ENCODE measurements around the gene HK3.

HK3 gene

DNA sequence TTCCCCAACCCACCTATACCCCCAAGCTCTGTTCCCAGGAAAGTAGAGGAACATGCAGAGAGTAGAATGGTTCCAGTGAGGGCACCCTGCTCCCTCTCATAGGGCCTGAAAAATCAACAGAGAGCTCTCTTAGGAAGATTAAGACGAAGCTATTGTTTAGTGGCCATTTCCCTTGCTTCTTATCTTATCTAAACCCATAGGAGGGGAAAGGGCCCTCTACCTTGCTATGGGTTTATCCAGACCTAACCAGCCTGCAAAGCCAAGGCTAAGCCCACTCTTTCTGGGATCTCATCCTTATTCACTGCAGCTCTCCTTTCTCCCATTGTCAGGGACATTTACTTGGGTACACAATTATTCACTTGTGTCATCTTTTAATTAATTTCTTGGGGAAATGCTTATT, 39.3 kb upstream of the HK3 start:
- TF ChIP-seq, protein P1, sequence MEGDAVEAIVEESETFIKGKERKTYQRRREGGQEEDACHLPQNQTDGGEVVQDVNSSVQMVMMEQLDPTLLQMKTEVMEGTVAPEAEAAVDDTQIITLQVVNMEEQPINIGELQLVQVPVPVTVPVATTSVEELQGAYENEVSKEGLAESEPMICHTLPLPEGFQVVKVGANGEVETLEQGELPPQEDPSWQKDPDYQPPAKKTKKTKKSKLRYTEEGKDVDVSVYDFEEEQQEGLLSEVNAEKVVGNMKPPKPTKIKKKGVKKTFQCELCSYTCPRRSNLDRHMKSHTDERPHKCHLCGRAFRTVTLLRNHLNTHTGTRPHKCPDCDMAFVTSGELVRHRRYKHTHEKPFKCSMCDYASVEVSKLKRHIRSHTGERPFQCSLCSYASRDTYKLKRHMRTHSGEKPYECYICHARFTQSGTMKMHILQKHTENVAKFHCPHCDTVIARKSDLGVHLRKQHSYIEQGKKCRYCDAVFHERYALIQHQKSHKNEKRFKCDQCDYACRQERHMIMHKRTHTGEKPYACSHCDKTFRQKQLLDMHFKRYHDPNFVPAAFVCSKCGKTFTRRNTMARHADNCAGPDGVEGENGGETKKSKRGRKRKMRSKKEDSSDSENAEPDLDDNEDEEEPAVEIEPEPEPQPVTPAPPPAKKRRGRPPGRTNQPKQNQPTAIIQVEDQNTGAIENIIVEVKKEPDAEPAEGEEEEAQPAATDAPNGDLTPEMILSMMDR (conservative IDR thresholded peaks at IDR 0.05; ENCODE audit: low read length): no peak
- no peak for DNase-seq (ENCODE audit: low read depth)
- H3K4me3 ChIP-seq (ENCODE audit: low read length): no peak overlapping the region

DNA sequence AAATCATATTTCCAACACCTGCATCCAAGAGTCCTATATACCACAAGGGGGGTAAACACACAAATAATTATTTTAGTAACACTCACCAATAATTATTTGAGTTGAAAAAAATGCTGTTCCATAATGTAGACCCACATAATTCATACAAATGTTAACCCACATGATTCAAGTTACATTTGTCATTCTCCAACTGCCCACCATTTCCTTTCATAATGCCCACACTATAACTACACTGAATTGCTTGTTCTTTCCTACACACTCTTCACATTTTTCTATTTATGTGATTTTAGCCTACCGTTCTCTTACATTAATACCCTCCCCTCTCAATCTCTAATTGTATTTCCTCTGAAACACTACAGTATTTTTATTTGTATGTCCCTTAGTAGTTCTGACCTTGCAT, 35.9 kb upstream of the HK3 start:
- H3K4me3 ChIP-seq (ENCODE audit: low read length): no peak overlapping the region
- TF ChIP-seq, protein P1 (conservative IDR thresholded peaks at IDR 0.05; ENCODE audit: low read length): no peak
- DNase-seq (ENCODE audit: low read depth): no peak

DNA sequence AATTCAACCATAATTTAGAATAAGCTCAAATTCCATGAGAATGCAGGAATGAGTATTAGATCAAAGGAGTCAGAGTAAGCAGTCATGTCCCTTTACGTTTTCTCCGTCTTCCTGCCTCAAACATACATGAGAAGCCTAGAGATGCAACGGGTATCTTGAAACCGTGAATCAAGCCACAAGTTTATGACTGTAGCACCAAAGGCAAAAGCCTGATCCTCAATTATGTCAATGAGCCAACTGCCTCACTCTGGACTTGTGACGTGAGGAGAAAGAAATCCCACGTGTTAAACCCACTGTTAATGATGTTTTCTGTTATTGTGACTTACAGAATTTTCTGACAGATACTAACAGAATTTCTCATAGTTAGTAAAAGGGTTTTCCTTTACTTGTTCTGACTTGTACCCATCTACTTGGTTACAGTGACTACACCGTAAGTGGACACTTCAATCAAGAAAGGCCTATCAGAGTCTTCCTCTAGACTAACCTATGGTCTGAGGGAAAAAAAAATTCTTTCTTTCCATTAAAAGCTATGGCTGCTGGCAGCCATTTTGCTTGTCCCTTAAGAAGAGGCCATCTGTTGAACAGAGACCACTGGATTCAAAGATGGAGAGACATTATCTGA, 35.3 kb upstream of the HK3 start:
- no peak overlapping the region for H3K4me3 ChIP-seq (ENCODE audit: low read length)
- TF ChIP-seq, protein P1 (conservative IDR thresholded peaks at IDR 0.05; ENCODE audit: low read length): no peak
- no peak for DNase-seq (ENCODE audit: low read depth)

DNA sequence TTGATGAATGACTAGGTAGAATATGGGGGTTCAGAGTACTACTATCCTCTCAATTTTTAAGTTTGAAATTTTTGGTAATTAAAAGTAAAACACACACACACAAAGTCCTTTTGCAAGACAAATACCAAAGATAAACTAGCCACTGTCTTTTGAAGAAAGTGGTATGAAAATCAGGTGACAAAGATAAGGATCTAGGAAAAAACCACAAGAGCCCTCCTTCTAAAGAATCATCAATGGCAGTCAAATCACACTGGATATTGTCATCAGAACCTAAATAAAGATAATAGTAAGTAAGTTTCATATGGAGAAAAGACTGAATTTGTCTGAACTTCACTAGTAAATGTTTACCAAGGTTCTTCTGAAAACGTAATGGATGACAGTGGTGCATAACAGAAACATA, 30.5 kb upstream of the HK3 start:
- no peak for DNase-seq (ENCODE audit: low read depth)
- TF ChIP-seq, protein P1 (conservative IDR thresholded peaks at IDR 0.05; ENCODE audit: low read length): no peak
- H3K4me3 ChIP-seq (ENCODE audit: low read length): no peak overlapping the region

DNA sequence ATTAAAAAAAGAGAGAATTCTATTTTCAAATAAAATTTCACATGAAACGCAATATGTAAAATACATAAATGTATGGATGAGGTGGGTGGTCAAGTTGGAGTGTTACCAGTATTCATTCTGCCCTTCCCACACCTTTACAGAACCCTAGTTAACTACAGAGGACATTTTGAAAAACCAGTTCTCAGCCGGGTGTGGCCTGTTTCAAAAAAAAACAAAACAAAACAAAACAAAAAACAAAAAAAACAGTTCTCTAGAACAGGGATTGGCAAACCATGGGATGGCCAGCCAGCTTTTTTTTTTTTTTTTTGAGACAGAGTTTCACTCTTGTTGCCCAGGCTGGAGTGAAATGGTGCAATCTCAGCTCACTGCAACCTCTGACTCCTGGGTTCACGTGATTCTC, 28.4 kb upstream of the HK3 start:
- TF ChIP-seq, protein P1 (conservative IDR thresholded peaks at IDR 0.05; ENCODE audit: low read length): no peak
- no peak overlapping the region for H3K4me3 ChIP-seq (ENCODE audit: low read length)

DNA sequence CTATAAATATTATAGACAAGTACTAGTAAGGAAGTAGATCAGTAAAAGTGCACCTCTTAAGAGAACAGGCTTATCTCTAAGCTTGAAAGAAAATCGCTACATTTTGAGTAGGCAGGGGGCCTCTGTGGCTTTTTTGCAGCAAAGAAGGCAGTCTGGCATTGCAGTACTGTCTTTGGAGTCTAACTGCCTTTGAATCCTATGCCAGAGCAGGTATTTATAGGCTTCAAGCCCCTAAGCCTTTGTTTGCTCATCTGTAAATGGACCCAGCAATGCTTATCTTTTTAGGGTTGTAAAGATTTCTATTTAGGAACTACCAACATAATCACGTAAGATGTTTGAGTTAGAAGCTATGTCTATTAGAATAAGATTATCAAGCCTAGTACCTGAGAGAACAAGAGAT, 23.7 kb upstream of the HK3 start:
- TF ChIP-seq, protein P1 (conservative IDR thresholded peaks at IDR 0.05; ENCODE audit: low read length): no peak
- no peak for DNase-seq (ENCODE audit: low read depth)
- no peak overlapping the region for H3K4me3 ChIP-seq (ENCODE audit: low read length)

More for the DNA sequence above, 28.4 kb upstream of the HK3 start:
- no peak for DNase-seq (ENCODE audit: low read depth)

DNA sequence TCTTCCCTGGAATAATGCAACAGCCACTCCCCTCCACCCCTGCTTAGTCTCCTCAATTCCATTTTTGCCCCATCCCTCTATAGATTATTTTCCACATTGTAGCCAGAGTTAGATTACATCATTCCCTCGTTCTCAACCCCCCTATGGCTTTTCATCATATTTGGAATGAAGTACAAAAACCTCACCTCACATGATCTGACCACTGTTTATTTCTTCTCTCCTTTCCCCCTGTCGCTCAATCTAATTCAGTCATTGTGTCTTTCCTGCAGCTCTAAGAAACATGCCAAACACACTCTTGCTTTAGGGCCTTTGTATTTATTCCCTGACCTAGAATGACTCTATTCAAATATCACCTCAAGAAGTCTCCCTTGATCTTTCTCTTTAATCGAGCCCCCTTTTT, 22.6 kb upstream of the HK3 start:
- TF ChIP-seq, protein P1 (conservative IDR thresholded peaks at IDR 0.05; ENCODE audit: low read length): no peak
- DNase-seq (ENCODE audit: low read depth): no peak
- H3K4me3 ChIP-seq (ENCODE audit: low read length): no peak overlapping the region
